CD4-positive, alpha-beta T cell treated with Interleukin-12 subunit alpha and Interleukin-12 subunit beta, for 1 hour (primary cell): Measurements from ENCODE around the gene SMIM11.
"Not testable (repeated sequence)": the region's sequence is repeated elsewhere in the genome, so short reads cannot be mapped to it uniquely, and the experiment has no call there.

ENCODE experiments used
- DNase-seq: peaks from one replicate; pipeline ENCODE4 v3.0.0-alpha.2; 2020

Gene SMIM11, protein sequence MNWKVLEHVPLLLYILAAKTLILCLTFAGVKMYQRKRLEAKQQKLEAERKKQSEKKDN

DNA sequence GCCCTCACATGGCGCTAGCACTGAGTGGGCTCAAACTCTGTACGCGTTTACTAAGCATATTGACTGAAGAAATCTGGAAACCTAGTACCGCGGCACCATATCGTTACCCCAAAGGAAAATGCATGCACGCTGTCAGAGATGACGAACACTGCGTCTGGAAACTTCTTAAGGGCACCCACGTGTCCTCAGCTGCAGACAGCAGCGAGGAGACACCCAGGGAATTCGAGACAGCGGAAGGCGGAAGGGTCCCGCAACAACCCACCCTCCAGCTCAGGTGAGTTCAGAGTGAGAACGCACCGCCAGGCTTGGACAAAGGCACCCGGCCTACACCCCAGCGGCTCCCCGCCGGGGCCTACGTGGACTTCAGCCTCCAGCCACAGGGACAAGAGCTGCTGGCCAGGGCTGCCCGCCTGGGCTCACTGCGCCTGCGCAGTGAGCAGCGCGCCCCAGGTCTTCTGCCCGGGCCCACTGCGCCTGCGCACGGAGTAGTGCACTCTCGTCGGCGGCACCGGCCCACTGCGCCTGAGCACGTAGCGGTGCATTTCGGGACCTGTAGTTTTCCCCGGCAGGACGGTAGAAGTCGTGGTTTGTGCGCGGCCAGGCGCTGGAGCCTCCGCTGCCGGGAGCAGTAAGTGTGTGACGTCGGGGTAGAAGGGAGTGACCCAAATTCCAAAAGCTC, at the start of gene SMIM11:
Gene SMIM11 (plus strand): TSS at position 568 of the 679 bp plus-strand sequence. CDS start 3,998 bp downstream, outside the sequence.
- DNase-seq = not testable (repeated sequence)

DNA sequence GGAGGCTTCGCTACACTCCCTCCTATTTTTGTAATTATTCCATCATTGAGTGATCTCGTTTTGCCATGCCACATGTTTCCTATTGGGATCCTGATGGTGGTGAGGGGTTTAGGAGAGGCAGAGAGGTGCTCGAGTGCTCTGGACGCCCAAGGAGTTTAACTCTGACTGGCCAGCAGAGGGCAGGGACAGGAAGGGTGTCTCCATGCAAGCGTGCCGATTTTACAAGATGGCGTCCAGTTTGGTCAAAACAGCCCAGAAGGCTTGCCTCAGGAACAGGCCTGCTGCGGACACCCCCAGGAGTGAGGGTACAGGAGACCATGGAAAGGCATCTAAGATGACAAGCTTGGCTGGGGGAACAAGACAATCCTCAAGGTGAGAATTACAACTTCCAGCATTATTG, 45.3 kb upstream of the SMIM11 start:
- no peak for DNase-seq

DNA sequence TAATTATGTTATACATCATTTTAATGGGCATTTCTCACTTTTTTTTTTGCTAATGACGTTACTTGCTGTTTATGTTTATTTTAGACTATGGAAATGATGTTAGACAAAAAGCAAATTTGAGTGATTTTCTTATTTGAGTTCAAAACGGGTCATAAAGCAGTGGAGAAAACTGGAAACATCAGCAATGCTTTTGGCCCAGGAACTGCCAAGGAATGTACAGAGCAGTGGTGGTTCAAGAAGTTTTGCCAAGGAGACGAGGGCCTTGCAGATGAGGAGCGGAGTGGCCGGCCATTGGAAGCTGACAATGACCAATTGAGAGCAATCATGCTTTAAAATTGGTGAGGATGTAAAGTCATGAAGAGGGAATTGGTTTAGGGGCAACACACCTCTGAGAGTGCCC, 43.6 kb upstream of the SMIM11 start:
- DNase-seq = no peak

DNA sequence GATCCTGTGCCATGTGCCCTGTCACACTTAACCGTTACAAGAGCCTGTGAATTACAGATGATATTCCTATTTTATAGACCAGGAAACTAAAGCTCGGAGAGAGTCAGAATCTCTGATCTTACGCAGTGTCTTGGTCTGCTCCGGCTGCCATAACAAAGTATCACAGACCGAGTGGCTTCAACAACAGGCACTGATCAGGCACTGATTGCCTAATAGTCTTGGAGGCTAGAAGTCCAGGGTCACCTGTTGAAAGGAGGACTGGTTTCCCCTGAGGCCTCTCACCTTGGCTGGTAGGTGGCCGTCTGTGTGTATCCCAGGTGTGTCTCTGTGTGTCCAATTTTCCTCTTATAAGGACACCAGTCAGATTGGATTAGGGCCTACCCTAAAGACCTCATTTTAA, 43.0 kb upstream of the SMIM11 start:
- no peak for DNase-seq

DNA sequence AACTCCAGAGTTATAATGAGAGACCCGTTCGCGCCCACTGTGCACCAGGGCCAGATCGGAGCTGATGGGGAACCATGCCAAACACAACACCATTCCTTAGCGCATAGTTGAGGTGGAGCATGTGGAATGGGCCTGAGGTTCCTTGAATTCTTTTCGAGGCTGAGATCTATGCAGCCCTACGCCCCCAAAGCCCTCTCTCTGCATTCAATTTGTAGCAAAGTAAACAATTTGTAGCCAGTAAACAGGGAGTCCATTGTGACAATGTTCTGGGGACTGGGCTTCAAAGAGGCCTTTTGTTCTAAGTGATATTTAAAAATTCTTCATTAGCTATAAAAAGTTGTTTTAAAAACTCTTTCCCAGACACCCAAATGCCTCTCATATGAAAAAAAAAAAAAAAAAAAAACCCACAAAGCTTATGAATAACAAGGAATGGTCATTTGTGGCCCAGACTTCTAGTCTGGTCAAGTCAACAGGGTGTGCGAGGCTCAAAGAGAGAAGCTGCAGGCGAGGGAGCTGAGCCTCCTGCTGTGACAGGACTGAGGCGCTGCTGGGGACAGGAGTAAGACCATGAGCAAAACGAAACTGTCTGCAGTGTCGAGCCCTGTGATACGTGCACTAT, 42.1 kb upstream of the SMIM11 start:
- DNase-seq = no peak

DNA sequence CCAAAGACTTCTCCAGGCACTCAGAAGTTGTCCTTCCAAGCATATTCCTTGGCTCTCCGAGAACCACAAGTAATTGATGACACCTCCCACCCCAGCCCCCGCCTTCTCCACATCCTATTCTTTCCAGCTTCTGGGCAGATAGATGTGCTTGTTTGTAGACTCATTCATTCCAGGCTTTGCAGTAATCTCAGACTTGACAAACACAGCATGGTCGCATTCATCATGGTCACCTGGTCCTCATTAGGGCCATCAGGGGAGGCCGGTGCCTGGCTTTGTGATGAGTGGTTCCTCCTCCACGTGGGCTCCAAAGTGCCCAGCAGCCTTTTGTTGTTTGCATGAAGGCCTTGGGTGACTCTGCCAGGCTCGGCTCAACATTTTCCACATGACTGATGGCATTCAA, 40.0 kb upstream of the SMIM11 start:
- no peak for DNase-seq

DNA sequence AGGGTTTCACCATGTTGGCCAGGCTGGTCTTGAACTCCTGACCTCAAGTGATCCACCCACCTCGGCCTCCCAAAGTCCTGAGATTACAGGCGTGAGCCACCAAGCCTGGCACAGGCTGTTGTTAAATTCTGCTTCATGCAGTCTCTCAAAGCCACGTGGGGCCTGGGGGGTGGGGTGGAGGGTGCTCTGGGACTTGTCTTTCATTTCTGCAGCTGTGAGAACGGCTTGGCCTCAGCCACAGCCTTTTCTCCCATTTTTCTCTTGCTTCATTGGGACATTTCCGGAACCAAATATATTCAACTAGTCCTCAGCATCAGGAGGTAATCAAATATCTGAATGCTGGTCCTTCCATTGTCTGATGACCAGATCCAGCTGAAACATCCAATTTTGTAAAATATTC, 39.1 kb upstream of the SMIM11 start:
- DNase-seq = no peak

DNA sequence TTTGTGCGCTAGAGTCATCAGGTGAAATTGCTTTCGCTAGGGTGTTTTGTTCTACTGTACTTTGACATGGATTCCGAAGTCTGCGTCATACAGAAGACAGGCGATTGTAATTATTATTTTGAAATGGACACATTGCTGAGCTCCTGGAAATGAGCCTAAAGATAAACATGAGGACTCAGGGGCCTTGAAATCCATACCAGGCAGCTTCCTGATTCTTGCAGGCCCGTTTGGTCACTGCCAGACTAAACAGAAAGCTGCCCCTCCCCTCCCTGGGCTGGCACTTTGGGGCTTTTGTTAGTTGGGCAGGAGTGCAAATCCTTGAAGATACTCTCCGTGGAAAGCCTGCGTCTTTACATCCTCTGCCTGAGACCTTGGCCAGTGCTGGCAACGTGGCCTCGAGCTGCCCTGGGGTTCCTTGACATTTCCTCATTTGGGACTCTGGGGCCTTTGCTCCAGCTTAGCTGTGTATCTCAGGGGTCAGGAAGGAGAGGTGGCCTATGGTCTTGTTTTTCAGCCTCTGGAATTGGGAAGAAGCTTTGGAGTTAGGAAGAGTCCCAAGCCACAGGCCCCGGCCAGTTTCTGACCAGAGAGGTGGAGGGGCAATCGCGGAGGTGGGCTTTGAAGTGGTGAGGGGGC, 38.4 kb upstream of the SMIM11 start:
- no peak for DNase-seq

DNA sequence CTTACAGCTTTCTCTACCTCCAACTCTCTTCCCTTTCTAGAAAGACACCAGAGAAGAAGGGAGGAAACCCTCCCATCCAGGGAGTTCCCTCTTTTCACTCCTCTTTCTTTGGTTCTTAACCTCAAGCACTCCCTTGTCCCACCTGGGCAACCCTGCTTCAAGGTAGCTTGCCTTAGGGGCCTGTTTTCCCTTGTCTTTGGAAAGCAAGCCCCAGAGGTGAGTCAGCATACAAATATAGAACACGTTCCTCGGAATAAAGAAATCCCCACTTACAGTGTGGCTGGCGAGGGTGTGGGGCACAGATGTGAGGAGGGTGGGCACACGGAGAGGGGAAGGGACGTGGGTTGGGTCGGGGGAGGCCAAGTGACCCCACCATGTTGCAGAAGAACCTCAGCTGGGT, 37.6 kb upstream of the SMIM11 start:
- DNase-seq = no peak

DNA sequence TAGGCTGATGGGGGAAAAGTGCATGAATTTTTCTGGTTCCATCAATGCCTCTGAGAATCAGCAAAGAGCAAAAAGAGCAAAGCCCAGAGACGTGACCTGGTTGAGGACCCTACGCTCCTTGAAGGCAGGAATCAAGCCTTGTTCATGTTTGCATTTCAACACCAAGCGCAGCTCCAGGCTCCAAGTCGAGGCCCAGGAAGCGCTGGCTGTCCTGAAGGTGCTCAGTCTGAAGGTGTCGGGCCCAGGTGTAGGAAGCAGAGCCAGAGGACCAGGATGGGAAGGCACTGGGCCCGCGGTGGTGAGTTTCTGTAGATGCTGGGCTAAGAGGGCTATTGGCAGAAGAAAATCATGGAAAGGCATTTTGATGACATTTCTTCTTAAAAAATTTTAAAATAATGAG, 37.1 kb upstream of the SMIM11 start:
- DNase-seq = no peak

DNA sequence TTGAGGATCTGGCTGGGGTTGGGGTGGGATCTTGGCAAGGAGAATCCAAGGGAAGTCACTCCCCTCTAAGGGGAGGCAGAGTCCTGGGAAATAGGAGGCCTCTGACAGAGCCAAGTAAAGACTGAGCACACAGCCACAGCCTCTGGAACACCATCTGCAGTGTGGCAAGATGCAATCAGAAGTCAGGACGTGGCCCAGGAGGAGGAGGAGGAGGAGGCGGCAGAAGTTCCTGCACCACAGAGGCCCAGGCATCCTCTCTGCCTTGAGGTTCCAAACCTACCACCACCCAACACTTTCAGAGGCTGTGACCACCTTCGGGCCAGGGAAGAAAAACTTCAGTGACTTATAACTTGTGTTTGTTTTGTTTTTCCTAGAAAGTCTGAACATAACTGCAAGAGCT, 35.2 kb upstream of the SMIM11 start:
- DNase-seq = no peak

DNA sequence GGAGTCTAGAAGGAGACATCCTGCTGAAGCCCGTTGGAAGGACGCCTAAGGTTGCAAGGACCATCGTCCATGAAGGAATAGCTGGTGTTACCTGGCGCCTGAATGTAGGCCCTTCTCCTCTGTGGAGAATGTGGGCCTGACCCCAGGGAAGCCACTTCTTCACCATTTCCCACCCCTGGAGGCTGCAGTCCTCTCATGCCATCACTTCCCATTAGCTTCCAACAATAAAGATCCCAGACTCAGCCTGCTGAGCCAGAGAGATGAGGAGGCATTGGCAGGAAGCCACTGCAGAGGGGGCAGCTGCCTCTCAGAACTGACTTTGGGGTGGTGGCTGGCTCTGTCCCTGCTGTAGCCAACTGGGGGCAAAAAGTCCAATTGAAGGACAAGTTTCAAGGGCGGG, 32.8 kb upstream of the SMIM11 start:
- DNase-seq = no peak

DNA sequence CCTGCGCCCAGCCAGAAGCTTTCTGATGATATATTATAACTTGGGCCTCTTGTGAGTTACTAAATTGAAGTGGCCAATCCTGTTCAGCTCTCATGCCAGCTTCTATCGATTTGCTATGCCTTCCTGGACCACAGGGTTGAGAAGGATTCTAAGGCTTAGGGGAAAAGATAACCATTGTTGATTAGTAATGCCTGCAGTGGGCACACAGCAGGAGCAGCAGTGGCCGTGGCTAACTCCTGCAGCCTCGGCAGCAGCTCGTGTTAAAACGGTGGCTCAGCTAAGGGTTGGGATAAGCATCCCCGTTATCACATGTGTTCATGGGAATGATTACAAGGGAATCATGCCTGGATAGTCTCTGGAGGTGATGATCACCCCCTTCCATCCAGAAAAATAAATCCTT, 32.0 kb upstream of the SMIM11 start:
- no peak for DNase-seq

DNA sequence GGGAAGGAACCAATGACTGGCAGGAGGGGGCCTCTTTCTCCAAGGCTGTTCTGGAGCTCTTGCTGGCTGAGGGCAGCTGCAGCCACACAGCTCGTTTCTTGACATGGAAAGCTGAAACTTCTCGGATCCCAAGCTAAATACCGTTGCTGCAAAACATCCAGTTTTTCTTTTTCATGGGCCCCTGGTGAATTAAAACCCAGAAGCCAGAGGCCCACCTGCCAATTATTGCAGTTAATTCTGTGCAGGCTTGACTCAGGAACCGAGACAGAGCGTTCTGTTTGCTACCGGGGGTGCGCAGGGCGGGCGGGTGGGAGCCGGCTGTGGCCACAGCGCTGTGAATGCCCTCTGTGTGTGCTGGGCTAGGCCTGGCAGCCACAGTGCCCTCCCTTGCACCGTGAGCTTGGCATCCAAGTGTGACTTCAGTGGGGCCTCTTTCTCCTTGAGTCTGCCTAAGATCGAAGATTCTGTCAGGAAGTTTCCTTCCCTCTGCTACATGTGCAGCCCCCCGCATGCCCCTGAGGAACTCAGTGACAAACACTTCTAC, 31.4 kb upstream of the SMIM11 start:
- no peak for DNase-seq

DNA sequence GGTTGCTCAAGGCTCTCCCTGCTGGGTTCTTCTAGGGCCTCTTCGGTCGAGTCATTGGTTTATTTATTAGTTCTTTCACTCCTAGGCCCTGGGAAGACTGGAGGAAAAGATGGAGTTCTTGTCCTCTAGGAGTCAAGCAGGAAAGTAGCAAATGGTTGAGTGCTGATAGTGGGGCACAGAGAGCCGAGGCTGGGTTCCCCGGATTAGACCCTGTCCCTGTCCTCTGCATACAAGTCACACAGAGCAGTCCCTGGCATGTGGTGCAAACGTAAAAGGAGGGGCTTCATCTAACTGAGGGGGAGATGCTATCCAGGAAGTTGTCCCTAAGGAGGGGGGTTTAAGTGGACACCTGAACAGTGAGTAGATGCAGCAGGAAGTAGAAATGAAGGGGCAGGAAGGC, 30.7 kb upstream of the SMIM11 start:
- DNase-seq = no peak

DNA sequence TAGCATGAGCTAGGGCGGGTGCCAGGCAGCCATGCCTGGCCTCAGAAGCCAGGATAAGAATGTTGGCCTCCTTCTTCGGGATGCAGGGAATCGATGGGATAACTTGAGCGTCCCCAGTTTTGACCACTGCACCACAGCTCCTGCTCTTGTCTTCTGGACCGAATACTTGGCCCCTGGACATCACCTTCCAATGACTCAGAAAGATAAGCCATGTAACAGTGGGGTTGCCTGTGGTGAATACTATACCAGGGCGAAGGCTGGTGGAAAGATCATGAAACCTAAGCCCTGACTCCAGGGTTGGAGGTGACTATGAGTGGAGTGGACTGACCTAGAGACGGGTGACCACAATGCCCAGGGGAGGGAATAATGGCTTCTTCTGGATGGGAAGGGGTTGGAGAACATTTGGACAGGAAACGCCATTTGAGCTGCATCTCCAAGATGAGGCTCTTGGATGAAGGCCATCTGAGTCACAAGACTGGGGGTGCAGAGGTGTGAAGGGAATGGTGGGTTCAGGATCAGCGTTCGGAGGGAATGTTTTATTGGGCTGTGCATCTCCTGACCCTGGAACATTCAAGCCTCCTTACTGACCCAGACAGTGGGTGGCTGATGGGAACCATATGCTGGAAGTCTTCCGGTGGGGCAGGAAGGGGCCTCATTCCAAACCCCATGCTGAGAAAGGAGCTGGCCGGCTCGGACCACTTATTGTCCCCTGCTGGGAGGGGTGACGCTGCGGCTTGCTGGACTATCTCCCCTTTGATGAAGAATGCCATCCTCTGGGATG, 30.0 kb upstream of the SMIM11 start:
- no peak for DNase-seq

DNA sequence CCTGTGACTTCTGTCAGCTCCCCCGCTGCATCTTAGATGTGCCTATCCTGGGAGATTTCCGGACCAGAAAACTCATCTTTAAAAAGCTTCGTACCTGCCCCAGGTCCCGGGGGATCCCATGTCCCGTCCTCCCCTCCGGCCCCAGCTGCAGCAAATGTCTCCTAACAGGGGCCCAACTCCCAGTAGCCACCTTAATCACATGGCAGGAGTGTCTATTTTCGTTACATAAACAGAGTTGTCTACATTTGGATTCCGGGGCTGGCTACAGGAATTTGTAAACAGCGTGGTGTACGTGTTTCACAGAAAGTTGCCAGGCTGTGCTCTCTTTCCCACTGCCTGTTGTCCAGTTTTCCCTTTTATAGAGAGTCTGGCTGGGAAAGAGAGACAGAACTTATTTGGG, 29.4 kb upstream of the SMIM11 start:
- no peak for DNase-seq

DNA sequence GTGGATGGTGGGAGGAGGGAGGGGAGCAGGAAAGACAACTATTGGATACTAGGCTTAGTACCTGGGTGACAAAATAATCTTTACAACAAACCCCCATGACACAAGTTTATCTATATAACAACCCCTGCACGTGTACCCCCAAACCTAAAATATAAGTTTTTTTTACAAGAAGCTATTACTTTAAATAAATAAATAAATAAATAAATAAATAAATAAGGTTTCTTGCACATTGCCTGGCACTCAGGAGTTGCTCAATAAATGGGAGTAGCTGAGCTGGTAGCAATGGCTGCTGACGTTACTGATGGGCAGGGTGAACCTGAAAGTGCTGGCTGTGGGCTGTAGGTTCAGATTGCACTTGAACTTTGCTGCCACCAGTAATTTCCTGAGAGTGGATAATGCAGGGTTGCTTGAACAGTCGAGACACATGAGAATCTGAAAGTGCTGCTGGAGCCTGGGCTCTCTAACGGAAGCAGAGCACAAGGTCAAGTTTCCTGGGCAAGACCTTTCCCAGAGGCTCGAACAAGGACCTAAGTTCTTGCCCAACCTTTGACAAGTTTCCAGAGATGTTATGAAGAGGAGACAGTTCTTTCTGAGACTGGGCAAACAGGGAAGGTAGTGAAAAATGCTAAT, 26.3 kb upstream of the SMIM11 start:
- DNase-seq = no peak

DNA sequence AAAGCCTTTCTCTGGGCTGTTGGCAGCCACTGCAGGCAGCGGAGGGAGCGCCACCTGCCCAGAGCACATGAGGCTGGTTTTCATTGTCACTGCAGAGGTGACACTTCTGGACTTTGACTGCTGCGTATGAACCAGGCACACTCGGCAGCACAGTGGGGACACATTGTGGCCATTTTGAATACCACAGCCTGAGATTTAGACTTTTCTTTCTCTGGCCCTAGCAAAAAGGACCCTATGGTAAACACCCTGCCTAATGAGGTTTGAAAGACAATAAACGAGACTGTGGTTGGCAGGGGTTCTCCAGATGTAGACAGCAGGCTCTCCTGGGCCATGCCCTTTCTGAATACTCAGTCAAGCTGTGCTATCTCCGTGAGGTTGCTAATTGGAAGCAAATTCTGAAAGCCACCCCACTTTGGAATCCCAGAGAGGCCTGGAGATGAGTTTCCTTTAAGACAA, 23.5 kb upstream of the SMIM11 start:
- DNase-seq = peak; percentile 15

DNA sequence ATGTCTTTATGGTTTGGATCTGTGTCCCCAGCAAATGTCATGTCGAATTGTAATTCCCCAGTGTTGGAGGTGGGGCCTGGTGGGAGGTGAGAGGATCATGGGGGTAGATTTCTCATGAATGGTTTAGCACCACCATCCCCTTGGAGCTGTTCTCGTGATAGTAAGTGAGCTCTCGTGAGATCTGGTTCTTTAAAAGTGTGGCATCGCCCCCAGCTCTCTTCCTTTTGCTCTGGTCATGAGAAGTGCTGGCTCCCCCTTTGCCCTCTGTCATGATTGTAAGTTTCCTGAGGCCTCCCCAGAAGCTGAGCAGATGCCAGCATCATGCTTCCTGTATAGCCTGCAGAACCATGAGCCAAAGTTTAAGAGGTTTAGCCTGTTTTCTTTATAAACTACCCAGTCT, 22.8 kb upstream of the SMIM11 start:
- no peak for DNase-seq

DNA sequence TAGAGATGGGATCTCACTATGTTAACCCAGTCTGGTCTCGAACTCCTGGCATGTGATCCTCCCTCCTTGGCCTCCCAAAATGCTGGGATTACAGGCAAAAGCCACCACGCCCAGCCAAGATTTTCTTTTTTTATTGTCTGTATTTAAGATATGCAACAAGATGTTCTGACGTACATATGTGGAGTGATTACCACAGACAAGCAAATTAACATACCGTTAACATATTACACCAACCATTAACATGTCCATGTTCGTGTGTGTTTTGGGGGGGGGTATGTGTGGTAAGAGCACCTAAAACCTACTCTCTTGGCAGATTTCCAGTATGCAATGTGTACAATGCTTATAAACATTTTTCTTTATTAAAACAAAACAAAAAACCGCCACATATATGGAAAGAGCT, 22.1 kb upstream of the SMIM11 start:
- no peak for DNase-seq

DNA sequence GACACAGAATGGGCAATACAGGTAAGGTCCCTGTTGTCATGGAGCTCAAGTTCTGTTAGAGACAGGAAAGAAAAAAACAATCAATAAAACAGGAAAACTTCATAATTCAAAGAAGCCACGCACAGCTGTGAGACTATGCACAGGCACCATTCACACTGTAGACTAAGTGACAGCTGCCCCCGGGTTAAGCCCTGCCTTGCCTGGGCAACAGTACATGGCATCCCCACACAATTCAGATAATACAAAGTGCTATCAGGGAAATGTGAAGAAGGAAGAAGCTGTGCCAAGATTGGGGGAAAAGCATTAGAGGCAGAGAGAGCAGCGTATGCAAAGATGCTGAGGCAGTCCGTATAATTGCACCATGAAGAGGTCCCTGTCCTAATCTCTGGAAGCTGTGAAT, 20.5 kb upstream of the SMIM11 start:
- no peak for DNase-seq

DNA sequence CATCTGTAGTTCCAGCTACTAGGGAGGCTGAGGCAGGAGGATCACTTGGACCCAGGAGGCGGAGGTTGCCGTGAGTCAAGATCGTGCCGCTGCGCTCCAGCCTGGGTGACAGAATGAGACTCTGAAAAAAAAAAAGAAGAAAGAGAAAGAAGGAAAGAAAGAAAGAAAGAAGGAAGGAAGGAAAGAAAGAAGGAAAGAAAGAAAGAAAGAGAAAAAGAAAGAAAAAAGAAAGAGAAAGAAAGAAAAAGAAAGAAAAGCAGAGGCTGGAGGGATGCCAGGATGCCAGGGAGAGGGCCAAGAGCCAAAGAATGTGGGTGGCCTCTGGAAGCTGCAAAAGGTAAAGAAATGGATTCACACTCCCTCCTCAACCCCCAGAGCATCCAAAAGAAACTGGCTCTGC, 19.7 kb upstream of the SMIM11 start:
- DNase-seq = no peak
